HTR-8/SVneo (cell line): ENCODE measurements around the gene KDM5B.
"Not testable (repeated sequence)": the region's sequence is repeated elsewhere in the genome, so short reads cannot be mapped to it uniquely, and the experiment has no call there.

Experiments used
- DNase-seq: peaks from one replicate; pipeline ENCODE4 v3.0.0; 2011; ENCODE audit warnings: low spot score, mixed read lengths; ENCODE audit not compliant: insufficient read length
- FAIRE-seq: peaks from 2 replicates; lab custom pipeline; 2011; peaks lifted over from hg19 to GRCh38; lab: Jason Lieb, UNC

The KDM5B gene

GRCh38 chr1:202807926-202808757, at the start of gene KDM5B:
KDM5B (minus strand) TSS chr1:202808421; CDS start chr1:202808305, 116 bp downstream.
- DNase-seq: peak; percentile 49
- FAIRE-seq: no peak

GRCh38 chr1:202857136-202857610, 49.0 kb upstream of the KDM5B start:
- DNase-seq (no peak), FAIRE-seq (no peak)

- DNase-seq (no peak), FAIRE-seq (no peak)
Measured at GRCh38 chr1:202856014-202856413, 47.8 kb upstream of the KDM5B start.

DNA sequence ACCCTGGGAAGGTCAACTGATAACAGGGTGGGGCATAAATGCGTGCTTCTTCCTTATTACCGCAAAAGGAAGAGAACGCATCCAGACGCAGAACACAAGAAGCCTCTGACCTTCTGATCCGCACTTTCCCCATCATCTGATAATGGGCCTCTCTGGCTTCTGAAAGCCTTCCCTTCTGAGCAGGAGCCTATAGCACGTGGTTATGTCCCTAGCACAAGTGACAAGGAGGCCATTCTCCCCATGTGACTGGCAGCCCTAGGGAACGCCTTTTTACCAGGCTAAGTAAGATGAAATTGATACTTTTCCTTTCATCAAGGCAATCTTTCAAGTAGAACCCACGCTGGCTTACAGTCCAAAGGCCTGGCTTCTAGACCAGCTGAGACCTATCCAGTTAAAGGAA, 46.6 kb upstream of the KDM5B start:
- FAIRE-seq: no peak
- no peak for DNase-seq

GRCh38 chr1:202852163-202852904, 44.1 kb upstream of the KDM5B start:
- peak; percentile 74 for DNase-seq
- no peak for FAIRE-seq

DNA sequence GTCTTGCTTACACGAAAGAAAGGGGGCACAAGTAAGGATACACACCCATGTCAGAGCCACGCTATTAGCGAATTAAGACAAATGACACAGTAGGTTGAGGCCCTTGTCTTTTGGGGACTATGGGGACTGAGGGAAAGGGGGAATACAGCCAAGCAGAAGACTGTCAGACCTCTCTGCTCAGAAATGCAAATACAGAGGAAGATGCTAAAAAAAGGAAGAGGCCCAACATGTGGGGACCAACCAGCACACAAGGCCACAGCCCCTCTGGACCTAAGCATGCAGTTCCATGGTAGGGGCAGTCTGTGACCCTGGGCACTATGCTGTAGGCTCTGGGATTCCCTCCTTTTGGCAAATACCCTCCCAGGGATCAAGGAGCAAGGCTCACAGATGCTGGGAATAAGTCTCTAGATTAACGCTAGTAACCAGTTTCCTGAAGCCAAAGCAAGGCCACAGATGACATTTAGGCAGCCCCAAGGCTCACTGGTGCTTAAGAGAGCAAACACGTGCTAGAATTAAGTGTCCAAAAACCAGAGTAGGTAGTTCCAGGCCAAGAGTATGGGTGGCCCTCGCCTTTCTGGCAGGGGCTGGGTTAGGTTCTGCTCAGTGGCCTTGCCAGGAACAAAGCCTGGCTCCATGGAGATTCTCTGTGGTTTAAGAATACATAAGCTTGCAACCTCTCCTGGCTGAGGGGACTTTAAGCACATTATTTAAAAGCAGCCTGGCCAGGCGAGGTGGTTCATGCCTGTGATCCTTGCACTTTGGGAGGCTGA, 42.6 kb upstream of the KDM5B start:
- DNase-seq: no peak
- FAIRE-seq: no peak

GRCh38 chr1:202848191-202848542, 39.9 kb upstream of the KDM5B start:
- no peak for DNase-seq

DNA sequence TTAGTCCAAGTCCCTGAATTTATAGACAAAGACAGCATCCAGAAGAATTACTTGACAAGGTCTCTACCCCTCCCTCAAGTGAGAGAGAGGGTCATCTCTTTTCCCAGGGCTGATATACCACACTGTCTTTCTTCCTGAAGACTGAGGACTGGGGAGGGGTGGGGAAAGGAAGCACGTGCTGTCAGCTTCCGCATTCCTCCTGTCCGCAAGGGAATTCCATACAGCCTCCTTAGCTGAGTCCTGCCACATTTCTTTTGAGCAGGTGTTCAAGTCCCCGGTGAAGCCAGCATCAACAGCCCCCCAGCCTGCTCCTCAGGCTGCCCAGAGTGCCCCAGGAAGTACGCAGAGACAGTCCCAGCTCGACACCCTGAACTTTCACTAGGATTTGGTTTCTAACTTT, 36.7 kb upstream of the KDM5B start:
- DNase-seq (no peak), FAIRE-seq (no peak)

More at GRCh38 chr1:202848191-202848542, 39.9 kb upstream of the KDM5B start:
- no peak for FAIRE-seq

DNA sequence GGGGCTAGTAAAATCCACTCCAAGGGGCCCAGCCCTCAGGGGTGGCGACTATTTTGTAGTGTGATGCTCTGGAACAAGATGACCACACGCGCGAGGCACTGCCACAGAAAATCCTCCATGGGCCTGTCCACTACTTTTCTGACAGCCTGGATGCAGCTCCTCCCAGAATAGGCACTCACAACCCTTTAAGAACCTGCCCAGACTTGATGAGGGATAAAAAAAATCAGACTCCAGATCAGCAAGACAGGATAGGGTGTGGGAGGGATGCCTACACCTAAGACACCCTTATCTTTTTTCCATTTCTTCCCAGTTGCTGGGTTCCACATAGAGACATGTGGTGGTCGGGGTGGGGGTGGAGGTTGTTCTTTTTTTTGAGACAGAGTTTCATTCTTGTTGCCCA, 36.0 kb upstream of the KDM5B start:
- DNase-seq (no peak), FAIRE-seq (no peak)

DNA sequence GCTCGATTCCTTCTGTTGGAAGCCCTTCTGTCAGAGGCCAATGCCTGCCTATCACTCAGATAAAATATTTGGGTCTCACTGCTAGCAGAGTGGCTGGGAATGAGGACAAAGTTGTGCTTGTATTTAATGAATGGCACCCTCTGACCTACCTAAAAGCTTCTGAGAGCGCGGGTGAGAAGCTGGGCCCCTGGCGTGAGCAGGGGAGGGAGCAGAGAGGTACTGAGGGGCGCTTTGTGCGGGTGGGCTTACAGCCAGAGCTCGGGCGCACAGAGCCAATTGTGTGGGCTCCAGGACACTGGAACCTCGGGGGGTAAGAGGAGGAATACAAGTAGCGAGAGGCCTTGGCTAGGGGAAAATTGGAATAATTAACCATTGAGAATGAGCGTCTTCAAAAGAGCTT, 34.9 kb upstream of the KDM5B start:
- DNase-seq: no peak
- no peak for FAIRE-seq

GRCh38 chr1:202837746-202838262, 29.6 kb upstream of the KDM5B start:
- DNase-seq (no peak), FAIRE-seq (no peak)

- DNase-seq (no peak), FAIRE-seq (no peak)
Measured at GRCh38 chr1:202836623-202837403, 28.6 kb upstream of the KDM5B start.

DNA sequence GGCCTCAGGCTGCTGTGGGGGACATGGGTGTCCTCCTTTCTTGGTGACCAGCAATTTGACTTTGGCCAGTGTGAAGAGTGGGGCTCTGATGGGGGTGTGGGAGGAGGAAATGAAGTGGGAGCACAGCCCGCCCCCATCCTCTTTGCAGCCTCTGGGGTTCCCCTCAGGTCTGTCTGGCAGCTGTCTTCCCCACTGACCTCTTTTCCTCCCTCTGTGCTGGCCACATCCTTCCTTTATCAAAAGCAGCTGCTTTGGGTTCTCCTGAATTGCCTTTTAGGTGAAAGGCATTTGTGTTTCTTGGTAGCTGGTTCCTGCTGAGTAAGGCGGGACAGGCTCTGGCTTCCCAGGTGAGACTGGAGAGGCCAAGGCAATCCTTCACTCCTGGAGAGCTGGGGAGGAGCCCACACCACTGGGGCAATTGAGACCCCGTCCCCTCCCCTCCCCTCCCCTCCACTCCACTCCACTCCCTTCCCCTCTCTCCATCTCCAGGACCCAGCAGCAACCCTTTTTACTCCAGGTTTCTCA, 27.4 kb upstream of the KDM5B start:
- no peak for FAIRE-seq
- DNase-seq: no peak

- no peak for FAIRE-seq
- DNase-seq: no peak
Measured at GRCh38 chr1:202834771-202835547, 26.7 kb upstream of the KDM5B start.

DNA sequence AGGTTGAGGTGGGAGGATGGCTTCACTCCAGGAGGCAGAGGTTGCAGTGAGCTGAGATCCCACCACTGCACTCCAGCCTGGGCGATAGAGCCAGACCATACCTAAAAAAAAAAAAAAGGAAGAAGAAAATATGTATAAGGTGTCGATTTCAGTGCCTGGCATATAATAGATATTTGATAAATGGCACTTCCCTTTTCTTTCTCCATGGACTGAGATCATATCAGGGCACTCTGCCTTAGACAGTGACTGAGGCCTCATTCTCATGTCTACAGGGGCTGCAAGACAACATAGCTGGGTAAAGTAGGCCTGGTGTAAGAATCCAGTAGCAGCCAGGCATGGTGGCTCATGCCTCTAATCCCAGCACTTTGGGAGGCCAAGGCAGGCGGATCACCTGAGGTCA, 23.7 kb upstream of the KDM5B start:
- FAIRE-seq: no peak
- DNase-seq: no peak

DNA sequence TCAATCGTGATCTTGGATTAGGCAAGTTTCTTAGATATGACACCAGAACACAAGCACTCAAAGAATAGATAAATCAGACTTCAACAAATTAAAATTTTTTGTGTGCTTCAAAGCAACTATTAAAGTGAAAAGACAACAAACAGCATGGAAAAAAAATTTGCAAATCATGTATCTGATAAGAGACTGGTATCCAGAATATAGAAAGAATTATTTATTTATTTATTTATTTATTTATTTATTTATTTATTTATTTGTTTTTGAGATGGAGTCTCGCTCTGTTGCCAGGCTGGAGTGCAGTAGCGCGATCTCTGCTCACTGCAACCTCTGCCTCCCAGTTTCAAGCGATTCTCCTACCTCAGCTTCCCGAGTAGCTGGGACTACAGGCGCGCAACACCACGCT, 21.0 kb upstream of the KDM5B start:
- FAIRE-seq, DNase-seq: not testable (repeated sequence)

GRCh38 chr1:202825748-202826147, 17.5 kb upstream of the KDM5B start:
- FAIRE-seq: no peak
- DNase-seq: no peak

DNA sequence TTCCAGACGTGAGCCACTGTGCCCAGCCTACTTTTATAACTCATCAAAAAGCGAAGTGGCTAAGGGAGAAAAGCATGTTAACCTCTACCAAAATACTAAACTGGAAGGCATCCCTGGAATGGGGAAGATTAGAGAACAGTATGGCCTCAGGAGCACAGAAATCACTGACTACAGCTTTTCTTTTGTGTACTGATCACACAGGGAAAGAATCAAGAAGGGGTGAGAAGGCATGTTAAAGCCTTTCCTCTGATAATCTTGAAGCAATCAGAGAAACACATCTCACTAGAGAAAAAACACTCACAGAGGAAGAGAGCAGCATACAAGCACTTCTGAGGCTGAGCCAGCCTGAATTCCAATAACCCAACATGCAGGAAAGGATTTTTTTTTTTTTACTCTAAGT, 13.2 kb upstream of the KDM5B start:
- no peak for FAIRE-seq
- no peak for DNase-seq

DNA sequence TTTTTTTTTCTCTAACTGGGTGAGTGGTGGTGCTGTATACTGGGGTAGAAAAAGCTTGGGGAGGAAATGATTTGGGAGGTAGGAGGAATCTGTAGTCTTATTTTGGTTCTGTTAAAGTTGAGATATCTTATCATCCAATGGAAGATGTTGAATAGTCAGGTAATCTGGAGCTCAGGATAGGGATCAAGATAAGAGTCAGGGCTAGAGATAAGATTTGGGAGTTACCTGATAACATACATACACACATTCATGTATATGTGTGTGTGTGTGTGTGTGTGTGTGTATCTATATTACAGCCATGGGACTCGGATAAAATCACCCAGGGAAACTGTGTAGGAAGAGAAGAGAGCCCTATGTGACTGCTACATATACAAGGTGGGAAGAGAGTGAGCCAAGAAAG, 10.6 kb upstream of the KDM5B start:
- FAIRE-seq: no peak
- no peak for DNase-seq
